GM18873 (cell line): ENCODE measurements around the gene MYO1H.

Source experiments
- ATAC-seq: cut with Tn5 transposase; IDR thresholded peaks from one replicate; pipeline ENCODE4 v1.9.1; 2021; ENCODE audit warnings: mild to moderate bottlenecking, moderate library complexity, moderate number of reproducible peaks; ENCODE audit not compliant: unreplicated experiment, low FRiP score

The MYO1H gene

DNA sequence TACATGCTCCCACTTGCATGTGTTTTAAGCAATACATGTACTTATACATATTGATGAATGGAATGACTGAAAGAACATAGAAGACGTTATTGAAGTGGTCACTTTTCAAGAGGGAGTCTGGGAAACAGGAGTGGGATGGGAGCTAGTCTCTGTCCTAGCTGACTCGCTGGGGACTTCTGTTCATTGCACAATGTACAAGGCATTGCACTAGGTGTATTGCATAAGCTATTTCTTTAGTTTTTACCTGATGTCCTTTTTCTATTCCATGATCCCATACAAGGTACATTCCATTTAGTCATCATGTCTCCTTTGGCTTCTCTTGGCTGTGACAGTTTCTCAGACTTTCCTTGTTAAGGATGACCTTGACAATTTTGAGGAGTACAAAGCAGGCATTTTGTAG, 4.0 kb upstream of the MYO1H start:
- ATAC-seq, result no peak

DNA sequence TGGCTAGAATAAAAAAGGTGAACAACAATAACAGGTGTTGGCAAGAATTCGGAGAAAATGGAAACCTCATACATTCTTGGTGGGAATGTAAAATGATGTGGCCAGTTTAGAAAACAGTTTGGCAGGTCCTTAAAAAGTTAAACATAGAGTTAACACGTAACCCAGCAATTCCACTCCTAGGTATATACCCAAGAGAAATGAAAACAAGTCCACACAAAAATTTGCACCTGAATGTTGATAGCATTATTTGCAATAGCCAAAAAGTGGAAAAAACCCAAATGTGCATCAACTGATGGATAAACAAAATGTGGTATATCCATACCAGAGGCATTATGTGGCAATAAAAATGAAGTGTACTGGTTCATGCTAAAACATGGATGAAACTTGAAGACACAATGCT, 2.3 kb upstream of the MYO1H start:
- ATAC-seq, result no peak

- ATAC-seq, result no peak
These were observed 780 bp upstream of the MYO1H start for GRCh38 chr12:109346920-109347319.

- no peak for ATAC-seq
These were observed 4.5 kb downstream of the MYO1H start for GRCh38 chr12:109352184-109352583.

GRCh38 chr12:109356577-109356976, 8.9 kb downstream of the MYO1H start:
- ATAC-seq, result no peak

DNA sequence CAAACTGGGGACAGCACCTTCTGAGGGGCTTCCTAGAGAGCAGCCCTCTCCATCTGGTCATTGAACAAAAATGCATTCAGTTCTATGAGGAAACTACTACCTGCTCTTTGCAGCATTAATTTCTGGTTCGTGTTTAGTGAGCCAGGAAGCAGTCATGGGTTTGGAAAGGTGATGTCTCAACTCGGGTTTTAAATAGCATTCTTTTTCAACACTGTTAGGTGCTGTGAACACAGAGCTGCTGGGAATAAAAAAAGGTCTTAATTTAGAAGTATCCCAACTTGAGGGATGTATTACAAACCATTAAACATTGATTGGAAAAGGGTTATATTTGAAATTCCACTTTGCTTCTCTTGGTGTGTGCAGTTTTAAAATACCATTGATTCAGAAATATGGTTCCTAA, 9.3 kb downstream of the MYO1H start:
- ATAC-seq, result no peak

GRCh38 chr12:109358154-109358869, 10.6 kb downstream of the MYO1H start:
- ATAC-seq, result peak; percentile 85

GRCh38 chr12:109359131-109359690, 11.5 kb downstream of the MYO1H start:
- no peak for ATAC-seq

- no peak for ATAC-seq
These were observed 22.1 kb downstream of the MYO1H start for GRCh38 chr12:109369831-109370230.

DNA sequence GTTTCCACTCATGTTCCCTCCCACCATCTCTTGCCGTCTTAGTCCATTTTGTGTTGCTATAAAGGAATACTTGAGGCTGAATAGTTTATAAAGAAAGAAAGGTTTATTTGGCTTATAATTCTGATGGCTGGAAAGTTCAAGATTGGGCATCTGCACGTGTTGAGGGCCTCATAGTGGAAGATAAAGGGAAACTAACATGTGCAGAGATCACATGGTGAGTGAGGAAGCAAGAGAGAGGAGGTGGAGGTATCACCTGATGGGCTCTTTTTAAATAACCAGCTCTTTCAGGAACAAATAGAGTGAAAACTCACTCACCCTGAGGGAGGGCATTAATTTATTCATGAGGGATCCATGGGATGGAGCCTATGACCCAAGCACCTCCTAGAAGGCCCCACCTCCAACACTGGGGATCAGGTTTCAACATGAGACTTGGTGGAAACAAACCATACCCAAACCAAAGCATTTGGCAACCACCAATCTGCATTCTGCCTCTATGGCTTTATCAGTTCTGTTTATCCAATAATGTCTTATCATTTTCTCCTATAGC, 29.5 kb downstream of the MYO1H start:
- ATAC-seq, result no peak

DNA sequence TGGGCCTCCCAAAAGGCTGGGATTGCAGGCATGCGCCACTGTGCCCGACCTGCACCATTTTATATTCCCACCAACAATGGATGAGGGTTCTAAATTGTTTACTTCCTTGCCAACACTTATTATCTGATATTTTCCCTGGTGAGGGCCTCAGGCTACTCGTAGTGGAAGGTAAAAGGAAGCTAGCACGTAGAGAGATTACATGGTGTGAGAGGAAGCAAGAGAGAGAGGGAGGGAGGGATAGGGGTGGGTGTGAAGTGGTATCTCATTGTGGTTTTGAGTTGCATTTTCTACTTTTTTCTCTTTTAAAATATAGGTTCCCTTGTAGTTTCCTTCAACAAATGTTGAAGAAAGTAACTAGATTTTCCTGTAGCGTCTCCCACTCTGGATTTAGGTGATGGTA, 30.9 kb downstream of the MYO1H start:
- no peak for ATAC-seq

- ATAC-seq, result no peak
These were observed 34.3 kb downstream of the MYO1H start for GRCh38 chr12:109382031-109382430.

- no peak for ATAC-seq
These were observed 35.5 kb downstream of the MYO1H start for GRCh38 chr12:109383240-109383639.

DNA sequence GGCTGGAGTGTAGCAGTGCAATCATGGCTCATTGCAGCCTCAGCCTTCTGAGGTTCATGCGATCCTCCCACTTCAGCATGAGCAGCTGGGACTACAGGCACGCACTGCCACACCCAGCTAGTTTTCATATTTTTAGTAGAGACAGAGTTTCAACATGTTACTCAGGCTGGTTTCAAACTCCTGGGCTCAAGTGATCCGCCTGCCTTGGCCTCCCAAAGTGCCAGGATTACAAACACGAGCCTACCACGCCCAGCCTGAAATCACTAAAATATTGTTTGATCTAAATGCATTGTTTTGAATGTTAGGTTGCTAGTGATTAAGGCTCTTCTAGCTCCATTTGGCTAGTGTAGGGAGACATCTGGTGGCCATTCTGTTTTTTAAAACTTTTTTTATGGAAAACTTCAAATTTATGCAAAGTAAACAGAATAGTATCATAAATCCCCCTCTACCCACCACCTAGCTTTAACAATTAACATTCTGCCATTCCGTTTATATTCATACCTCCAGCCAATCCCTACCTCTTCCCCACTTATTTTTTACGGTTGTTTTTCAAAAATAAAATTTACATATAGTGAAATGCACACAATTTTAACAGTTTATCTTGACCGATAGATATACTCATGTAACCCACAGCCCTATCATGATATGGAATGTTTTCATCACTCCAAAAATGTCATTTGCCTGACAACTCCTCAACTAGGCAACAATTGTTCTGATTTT, 37.8 kb downstream of the MYO1H start:
- no peak for ATAC-seq

DNA sequence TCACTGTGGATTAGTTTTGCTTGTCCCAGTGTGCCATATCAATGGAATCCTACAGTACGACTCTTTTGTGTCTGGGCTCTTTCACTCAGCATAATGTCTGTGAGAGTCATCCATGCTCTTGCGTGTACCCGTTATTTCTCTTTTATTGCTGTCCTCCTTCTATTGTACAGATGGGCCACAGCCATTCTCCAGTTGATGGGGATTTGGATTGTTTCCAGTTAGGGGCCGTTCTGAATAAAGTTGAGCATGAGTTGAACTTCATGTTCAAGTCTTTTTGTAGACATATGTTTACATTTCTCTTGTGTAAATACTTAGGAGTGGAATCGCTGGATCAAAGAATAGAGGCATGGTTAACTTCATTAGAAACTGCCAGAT, 38.3 kb downstream of the MYO1H start:
- ATAC-seq, result no peak

DNA sequence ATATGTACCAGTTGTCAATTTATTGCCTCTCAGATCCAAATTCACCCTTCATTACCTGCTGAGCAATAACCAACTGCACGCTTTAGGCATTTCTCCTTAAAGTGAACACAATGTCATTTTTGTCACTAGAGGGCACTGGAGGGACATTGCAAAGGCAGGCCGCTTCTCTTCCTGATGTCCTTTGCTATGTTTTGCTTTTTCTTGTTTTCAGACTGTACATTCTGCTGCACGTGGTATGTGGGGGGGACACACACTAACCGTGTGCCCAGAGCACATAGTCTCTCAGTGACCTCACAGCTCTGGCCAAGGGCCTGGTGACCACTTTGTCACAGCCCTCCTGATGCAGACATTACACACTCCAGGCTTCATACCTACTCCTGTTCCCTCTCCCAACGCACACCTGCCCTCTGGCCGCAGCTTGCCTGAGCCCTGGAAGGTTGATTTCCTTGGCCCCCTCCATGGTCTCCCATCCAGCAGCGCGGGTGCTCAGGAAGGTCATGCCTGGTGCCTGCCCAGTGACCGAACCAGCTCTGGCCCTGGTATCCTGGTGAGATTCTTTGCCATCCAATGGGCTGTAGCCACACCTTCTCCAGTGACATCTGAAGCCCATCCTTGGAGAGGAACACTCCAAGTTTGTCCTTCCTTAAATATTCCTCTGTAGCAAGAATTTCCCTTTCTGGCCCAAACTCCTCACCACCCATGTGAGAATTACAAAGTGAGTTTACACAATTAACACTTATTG, 39.9 kb downstream of the MYO1H start:
- no peak for ATAC-seq

GRCh38 chr12:109388167-109388563, 40.5 kb downstream of the MYO1H start:
- no peak for ATAC-seq

DNA sequence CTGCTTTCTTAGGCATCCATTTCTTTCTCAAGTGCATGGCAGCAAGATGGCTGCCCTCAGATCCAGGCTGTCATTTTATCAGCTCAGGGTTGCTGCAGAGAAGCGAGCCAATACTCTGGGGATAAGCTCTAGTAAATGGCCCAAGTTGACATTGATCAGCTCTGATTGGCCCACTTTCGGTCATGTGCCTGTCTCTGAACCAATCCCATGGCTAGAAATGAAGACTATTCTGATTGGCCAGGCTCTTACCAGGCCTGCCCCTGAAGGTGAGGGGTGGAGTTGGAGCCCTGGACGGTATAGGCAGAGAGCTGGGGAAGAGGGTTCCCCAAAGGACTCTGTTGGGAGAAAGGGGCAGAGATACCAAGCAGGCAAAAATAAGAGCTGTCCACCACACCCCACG, 41.4 kb downstream of the MYO1H start:
- no peak for ATAC-seq

DNA sequence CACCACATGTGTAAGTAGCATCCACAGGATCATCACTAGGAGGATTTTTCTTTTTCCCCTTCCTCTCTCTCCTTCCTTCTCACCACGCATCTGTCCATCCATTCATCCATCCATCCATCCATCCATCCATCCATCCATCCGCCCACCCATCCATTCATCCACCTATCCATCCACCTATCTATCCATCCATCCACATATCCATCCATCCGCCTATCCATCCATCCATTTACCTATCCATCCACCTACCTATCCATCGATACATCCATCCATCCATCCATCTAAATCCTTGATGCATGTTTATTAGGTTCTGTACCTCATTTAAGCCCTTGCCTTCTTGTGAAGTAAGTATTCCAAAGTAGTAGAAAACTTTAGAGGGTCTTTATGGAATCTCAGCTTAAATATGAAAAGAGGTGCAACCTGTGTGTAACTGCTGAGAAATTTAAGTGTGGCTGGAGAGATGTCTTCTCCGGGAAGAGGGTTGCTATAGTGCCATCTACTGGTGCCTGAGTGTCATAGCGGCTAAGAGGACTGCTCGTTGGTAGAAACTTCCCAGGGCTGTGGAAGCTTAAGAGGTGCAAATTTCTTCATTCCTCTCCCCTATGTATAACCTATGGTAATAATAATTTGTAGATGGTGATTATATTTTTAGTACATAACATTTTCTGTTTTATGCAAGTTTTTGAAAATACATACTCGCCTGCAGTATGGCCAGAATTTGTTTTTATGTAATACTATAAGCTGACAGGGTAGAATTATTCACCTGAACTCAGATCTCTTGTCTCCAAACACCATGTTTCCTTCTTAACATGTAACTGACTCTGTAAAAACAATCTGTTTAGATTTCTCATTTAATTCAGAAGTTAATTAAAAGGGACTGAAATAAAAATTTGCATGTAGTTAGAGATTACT, 46.0 kb downstream of the MYO1H start:
- ATAC-seq, result no peak

- no peak for ATAC-seq
These were observed 47.2 kb downstream of the MYO1H start for GRCh38 chr12:109394891-109395290.
